SU-DHL-6 (cell line): Measurements from ENCODE around the gene MAPK12.

Experiments used
- H2AFZ ChIP-seq: fragments of 200-600 bp; sonication (generic); 2 replicates; pipeline ENCODE4 v1.6.1; 2014; ENCODE audit warnings: low read depth, mild to moderate bottlenecking, moderate library complexity, mixed read lengths, antibody characterized with exemption, low read length; ENCODE audit not compliant: severe bottlenecking
- H3F3A ChIP-seq: fragments of 200-600 bp; shearing (Covaris generic); 2 replicates; pipeline ENCODE4 v1.6.0; 2016; ENCODE audit warnings: antibody characterized with exemption, mild to moderate bottlenecking; ENCODE audit not compliant: insufficient read depth
- H3K27ac ChIP-seq: fragments of 200-600 bp; sonication (generic); 2 replicates; pipeline ENCODE4 v1.5.1; 2016; ENCODE audit warnings: low read depth, mild to moderate bottlenecking, low read length, moderate library complexity, mixed read lengths
- H3K27me3 ChIP-seq: fragments of 200-600 bp; sonication (generic), shearing (Covaris generic); 2 replicates; pipeline ENCODE4 v1.6.0; 2014; ENCODE audit warnings: mild to moderate bottlenecking, low read length
- H3K36me3 ChIP-seq: fragments of 200-600 bp; sonication (generic); 2 replicates; pipeline ENCODE4 v1.6.1; 2014; ENCODE audit warnings: mild to moderate bottlenecking, low read length, mixed read lengths
- H3K4me2 ChIP-seq: fragments of 300-600, 200-600 bp; shearing (Covaris generic), sonication (generic); 2 replicates; pipeline ENCODE4 v1.6.0; 2014; ENCODE audit warnings: low read length, low read depth, mild to moderate bottlenecking; ENCODE audit not compliant: poor library complexity, severe bottlenecking
- H3K4me3 ChIP-seq: fragments of 200-600 bp; sonication (generic); 2 replicates; pipeline ENCODE4 v1.5.1; 2014; ENCODE audit warnings: antibody characterized with exemption, low read length, mild to moderate bottlenecking, mixed read lengths; ENCODE audit not compliant: insufficient read depth, poor library complexity, severe bottlenecking
- H3K79me2 ChIP-seq: fragments of 200-600 bp; sonication (generic); 2 replicates; pipeline ENCODE4 v1.6.1; 2014; ENCODE audit warnings: mild to moderate bottlenecking, low read length, moderate library complexity; ENCODE audit not compliant: insufficient read depth
- H3K9ac ChIP-seq: fragments of 200-600 bp; sonication (generic); 2 replicates; pipeline ENCODE4 v1.7.0; 2014; ENCODE audit warnings: mild to moderate bottlenecking, low read length
- H3K9me2 ChIP-seq: fragments of 200-600 bp; sonication (generic); replicated peaks from 2 replicates; pipeline ENCODE4 v1.6.1; 2014; ENCODE audit warnings: low read length; ENCODE audit not compliant: insufficient read depth
- H3K9me3 ChIP-seq: fragments of 200-600 bp; sonication (generic); 2 replicates; pipeline ENCODE4 v1.6.1; 2014; ENCODE audit warnings: low read length, mixed read lengths; ENCODE audit not compliant: insufficient read depth
- H4K20me1 ChIP-seq: fragments of 200-600 bp; sonication (generic); 2 replicates; pipeline ENCODE4 v1.6.1; 2014; ENCODE audit warnings: low read depth, mild to moderate bottlenecking, antibody characterized with exemption, low read length, moderate library complexity, mixed read lengths
- EZH2phosphoT487 ChIP-seq: fragments of 200-600 bp; sonication (generic), shearing (Covaris generic); conservative IDR thresholded peaks from 2 replicates; pipeline ENCODE4 v1.6.1; 2018; ENCODE audit warnings: mild to moderate bottlenecking, antibody characterized with exemption, low read length, moderate library complexity, mixed read lengths
- TF ChIP-seq, protein P1 (sequence below): fragments of 200-600 bp; sonication (generic); IDR thresholded peaks from one replicate; pipeline ENCODE4 v1.5.1; 2017; ENCODE audit warnings: antibody characterized with exemption, mild to moderate bottlenecking, low read length, moderate library complexity; ENCODE audit not compliant: insufficient read depth, poor library complexity, severe bottlenecking

The MAPK12 gene

DNA sequence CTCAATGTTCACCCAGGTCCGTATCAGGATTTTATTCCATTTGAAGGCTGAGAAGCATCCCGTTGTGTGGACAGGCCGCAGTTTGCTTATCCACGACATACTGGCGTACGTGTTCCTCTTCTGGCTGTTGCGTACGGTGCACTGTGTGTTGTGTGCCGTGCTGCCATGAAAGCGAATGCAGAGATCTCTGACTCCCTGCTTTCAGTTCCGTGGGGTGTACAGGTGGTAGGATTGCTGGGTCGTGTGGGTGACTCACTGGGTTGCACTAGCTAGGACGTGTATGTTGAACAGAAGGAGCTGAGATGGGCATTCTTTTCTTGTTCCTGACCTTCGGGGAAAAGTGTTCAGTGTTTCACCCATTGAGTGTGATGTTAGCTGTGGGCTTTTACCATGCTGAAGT is 50.3 kb downstream of the MAPK12 start:
- Histone ChIP-seq H3K4me3 (no peak overlapping the region), H3K9ac (no peak overlapping the region), H3K9me2 (no peaks in the 10 kb centered on the region), H3K79me2 (peaks cover 15% of the 10 kb centered on the region; the same call in 1 of the 2 replicates), H3K27me3 (no peaks in the 10 kb centered on the region), H3K36me3 (peaks cover 6% of the 10 kb centered on the region; the same call in 1 of the 2 replicates), H4K20me1 (no peaks in the 10 kb centered on the region; the same call in 1 of the 2 replicates), H3K9me3 (no peaks in the 10 kb centered on the region), H3F3A (0 out of 2 replicates have a peak, but pooled peaks cover 4% of the 10 kb centered on the region), H2AFZ (no peak overlapping the region), H3K4me2 (no peak overlapping the region), H3K27ac (no peak overlapping the region)
- TF ChIP-seq, protein P1, sequence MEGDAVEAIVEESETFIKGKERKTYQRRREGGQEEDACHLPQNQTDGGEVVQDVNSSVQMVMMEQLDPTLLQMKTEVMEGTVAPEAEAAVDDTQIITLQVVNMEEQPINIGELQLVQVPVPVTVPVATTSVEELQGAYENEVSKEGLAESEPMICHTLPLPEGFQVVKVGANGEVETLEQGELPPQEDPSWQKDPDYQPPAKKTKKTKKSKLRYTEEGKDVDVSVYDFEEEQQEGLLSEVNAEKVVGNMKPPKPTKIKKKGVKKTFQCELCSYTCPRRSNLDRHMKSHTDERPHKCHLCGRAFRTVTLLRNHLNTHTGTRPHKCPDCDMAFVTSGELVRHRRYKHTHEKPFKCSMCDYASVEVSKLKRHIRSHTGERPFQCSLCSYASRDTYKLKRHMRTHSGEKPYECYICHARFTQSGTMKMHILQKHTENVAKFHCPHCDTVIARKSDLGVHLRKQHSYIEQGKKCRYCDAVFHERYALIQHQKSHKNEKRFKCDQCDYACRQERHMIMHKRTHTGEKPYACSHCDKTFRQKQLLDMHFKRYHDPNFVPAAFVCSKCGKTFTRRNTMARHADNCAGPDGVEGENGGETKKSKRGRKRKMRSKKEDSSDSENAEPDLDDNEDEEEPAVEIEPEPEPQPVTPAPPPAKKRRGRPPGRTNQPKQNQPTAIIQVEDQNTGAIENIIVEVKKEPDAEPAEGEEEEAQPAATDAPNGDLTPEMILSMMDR: no peak
- no peak for TF ChIP-seq EZH2phosphoT487

DNA sequence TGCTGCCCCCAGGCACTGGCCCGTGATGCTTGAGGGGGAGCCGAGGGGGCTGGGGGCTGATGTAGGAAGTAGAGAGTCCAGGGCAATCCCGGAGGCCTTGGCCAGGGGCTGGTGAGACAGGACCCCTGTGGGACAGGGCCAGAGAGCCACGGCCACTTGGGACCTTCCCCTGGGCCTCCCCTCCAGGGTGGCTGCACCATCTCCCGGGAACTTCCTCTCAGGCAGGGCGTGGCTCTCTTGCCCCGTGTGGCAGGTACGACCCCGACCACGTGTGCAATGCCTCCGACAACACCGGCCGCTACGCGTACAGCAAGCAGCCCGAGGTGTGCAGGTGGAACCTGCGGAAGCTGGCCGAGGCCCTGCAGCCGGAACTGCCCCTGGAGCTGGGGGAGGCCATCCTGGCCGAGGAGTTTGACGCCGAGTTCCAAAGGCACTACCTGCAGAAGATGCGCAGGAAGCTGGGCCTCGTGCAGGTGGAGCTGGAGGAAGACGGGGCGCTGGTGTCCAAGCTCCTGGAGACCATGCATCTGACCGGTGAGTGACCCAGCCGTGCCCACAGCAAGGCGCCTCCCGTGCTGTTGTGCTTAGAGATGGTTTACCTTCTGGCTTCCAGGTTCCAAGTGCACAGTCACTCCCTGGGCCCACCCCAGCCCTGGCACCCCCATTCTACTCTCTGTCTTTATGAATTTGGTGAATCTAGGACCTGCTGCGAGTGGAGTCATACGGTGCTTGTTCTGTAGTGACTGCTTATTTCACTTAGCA is 50.9 kb downstream of the MAPK12 start:
- Histone ChIP-seq H3K9me2 (no peaks in the 10 kb centered on the region), H3F3A (0 out of 2 replicates have a peak, but pooled peaks cover 4% of the 10 kb centered on the region), H3K9ac (no peak overlapping the region), H3K79me2 (peaks cover 15% of the 10 kb centered on the region; the same call in 1 of the 2 replicates), H3K4me2 (no peak overlapping the region), H4K20me1 (no peaks in the 10 kb centered on the region; the same call in 1 of the 2 replicates), H3K4me3 (no peak overlapping the region), H3K36me3 (peaks cover 6% of the 10 kb centered on the region; the same call in 1 of the 2 replicates), H3K27ac (no peak overlapping the region), H3K9me3 (no peaks in the 10 kb centered on the region), H3K27me3 (no peaks in the 10 kb centered on the region), H2AFZ (no peak overlapping the region)
- TF ChIP-seq EZH2phosphoT487: no peak
- TF ChIP-seq, protein P1: no peak

DNA sequence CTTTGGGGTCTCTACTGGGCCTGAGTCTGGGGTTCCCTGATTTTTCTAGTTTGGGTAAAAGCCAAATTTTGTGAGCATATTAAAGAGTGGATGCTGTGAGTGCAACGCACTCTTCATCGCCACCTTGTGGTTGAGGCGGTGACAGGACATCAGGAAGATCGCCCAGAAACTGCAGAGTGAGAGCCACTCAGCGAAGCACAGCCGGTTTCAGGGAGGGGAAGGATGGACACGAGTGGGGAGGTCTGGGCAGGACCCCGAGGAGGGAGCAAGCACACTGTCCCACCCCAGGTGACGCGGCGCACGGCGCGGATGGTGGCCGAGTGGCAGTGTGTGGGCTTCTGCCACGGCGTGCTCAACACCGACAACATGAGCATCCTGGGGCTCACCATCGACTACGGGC is 51.6 kb downstream of the MAPK12 start:
- Histone ChIP-seq H3K27me3 (no peaks in the 10 kb centered on the region), H3K9ac (no peak overlapping the region), H3F3A (0 out of 2 replicates have a peak, but pooled peaks cover 4% of the 10 kb centered on the region), H3K4me2 (no peak overlapping the region), H4K20me1 (no peaks in the 10 kb centered on the region; the same call in 1 of the 2 replicates), H3K4me3 (no peak overlapping the region), H3K36me3 (peaks cover 6% of the 10 kb centered on the region; the same call in 1 of the 2 replicates), H3K79me2 (peaks cover 15% of the 10 kb centered on the region; the same call in 1 of the 2 replicates), H3K9me2 (no peaks in the 10 kb centered on the region), H3K27ac (no peak overlapping the region), H2AFZ (no peak overlapping the region), H3K9me3 (no peaks in the 10 kb centered on the region)
- TF ChIP-seq, protein P1: peak; percentile 93
- TF ChIP-seq EZH2phosphoT487: no peak
